ENCODE measurements around the gene TNFSF9.
"Not testable (repeated sequence)": the region's sequence is repeated elsewhere in the genome, so short reads cannot be mapped to it uniquely, and the experiment has no call there.

TNFSF9 gene

DNA sequence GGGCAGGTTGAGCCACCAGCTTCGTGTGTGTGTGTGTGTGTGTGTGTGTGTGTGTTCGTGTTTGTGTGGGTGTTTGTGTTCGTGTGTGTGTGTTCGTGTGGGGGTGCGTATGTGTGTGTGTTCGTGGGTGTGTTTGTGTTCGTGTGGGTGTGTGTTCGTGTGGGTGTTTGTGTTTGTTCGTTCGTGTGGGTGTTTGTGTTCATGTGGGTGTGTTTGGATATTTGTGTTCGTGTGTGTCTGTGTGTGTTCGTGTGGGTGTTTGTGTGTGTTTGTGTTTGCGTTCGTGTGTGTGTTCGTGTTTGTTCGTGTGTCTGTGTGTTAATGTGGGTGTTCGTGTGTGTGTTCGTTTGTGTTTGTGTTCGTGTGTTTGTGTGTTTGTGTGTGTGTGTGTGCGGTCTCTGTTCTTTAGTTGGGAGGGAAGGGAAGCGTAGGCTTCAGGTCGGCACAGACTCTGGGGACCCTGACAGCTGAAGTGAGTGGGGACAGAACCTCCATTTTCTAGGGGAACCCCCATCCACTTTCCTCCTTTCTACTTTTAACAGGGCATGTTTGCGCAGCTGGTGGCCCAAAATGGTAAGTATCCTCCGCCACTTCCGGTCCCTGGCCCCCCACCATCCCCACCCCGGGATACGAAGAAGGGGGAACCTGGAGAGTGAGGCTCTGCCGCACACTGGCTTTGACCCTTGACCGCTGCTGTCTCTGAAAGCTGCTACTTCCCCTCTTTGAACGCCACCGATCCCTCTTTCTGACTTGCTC, 1.6 kb downstream of the TNFSF9 start:
- no peak for DNase-seq (ENCODE audit: low read depth)

DNA sequence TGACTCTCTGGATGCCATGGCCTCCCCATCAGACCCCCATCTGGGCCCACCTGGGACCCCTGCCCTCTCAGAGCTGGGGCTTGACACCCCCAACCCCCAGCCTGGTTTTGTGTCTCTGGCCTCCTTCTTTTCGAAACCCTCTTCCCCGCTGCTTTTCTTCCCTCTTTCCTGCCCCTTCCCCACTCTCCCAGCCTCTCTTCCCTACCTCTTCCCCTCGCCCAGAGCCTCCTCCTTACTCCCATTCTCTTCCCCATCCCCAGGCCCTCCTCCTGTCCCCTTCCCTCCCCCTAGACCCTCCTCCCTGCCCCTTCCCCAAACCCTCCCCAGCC, 2.1 kb downstream of the TNFSF9 start:
- DNase-seq (ENCODE audit: low read depth): no peak

DNA sequence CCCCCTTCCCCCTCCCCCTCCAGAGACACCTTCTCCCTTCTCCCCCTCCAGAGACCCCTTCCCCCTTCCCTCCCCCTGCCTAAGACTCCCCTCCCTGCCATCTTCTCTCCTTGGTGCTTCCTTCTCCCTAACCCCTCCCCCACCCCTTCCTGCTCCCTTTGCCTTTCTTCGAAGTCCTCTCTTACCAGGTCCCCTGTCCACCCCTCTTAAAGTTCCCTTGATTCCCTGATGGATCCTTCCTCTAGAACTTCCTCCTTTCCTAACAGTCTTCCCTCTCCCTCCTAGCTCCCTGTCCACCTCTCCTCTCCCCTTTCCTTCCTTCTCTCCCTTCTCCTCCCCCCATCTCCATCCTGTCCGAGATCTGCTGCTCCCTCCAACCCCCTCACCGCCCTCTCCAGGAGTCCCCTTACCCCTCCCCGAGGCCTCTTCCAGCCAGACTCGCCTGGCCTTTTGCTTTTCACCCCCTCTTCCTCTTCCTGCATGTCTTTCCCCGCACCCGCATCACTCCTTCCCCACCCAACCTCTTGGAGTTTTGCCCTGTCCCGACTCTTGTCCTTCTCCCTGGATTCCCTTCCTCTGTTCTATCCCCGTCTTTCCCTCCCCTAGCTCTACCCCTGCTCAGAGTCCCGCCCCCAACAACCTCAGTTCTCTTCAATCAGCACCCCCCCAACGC, 3.1 kb downstream of the TNFSF9 start:
- DNase-seq (ENCODE audit: low read depth): no peak

DNA sequence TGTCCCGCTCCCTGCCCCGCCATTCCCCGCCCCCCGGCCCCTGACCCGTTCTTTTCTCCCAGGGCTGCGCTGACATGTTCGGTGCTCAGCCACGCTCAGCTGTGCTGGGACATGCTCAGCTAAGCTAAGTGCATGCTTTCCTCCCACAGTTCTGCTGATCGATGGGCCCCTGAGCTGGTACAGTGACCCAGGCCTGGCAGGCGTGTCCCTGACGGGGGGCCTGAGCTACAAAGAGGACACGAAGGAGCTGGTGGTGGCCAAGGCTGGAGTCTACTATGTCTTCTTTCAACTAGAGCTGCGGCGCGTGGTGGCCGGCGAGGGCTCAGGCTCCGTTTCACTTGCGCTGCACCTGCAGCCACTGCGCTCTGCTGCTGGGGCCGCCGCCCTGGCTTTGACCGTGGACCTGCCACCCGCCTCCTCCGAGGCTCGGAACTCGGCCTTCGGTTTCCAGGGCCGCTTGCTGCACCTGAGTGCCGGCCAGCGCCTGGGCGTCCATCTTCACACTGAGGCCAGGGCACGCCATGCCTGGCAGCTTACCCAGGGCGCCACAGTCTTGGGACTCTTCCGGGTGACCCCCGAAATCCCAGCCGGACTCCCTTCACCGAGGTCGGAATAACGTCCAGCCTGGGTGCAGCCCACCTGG, 3.7 kb downstream of the TNFSF9 start:
- no peak for DNase-seq (ENCODE audit: low read depth)

DNA sequence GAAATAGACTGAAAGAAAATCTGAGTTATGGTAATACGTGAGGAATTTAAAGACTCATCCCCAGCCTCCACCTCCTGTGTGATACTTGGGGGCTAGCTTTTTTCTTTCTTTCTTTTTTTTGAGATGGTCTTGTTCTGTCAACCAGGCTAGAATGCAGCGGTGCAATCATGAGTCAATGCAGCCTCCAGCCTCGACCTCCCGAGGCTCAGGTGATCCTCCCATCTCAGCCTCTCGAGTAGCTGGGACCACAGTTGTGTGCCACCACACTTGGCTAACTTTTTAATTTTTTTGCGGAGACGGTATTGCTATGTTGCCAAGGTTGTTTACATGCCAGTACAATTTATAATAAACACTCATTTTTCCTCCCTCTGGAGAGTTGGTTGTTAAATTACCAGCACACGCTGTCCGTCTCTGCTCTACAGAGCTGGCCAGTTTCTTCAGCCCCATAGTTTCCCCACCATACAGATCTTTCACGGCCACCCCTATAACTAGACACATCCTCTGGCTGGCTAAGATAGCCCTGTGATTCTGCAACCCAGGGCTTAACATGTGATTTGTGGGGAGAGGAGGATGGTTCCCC, 4.8 kb downstream of the TNFSF9 start:
- no peak for DNase-seq (ENCODE audit: low read depth)

DNA sequence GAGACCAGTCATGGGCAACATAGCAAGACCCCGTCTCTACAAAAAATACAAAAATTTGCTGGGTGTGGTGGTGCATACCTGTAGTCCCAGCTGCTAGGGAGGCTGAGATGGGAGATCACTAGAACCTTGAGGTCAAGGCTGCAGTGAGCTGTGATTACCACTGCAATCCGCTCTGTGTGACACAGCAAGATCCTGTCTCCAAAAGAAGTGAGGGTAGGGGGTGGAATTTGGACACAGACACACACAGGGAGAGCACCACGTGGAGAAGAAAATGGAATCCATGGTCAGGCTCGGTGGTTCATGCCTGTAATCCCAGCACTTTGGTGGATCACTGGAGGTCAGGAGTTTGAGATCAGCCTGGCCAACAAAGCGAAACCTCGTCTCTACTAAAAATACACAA, 8.7 kb downstream of the TNFSF9 start:
- DNase-seq (ENCODE audit: low read depth): no peak

DNA sequence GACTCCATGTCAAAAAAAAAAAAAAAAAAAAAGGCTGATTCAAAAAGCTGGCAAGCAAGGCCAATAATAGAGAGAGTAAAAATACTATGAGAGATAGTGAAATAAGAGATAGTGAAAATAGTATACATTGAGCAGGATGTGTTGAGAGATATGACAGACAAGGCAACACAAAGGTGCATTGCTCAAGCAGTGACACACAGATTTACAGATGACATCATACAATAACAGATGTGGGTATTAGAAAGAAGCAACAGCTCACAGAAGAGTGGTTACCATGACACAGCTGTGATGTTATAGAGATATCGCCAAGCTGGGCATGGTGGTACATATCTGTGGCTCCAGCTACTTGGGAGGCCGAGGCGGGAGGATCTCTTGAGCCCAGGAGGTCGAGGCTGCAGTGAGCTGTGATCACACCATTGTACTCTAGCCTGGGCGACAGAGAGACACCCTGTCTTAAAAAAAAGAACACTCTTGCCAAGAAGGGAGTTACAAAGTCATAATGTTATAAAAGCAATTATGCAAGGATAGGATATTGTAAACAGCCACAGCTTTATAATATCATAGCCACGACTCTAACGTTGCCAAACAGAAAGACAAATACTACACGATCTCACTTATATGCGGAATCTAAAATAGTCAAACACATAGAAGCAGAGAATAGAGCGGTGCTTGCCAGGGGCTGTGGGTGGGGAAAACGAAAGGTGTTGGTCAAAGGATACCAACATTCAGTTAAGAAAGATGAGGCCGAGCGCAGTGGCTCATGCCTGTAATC, 10.3 kb downstream of the TNFSF9 start:
- no peak for DNase-seq (ENCODE audit: low read depth)

DNA sequence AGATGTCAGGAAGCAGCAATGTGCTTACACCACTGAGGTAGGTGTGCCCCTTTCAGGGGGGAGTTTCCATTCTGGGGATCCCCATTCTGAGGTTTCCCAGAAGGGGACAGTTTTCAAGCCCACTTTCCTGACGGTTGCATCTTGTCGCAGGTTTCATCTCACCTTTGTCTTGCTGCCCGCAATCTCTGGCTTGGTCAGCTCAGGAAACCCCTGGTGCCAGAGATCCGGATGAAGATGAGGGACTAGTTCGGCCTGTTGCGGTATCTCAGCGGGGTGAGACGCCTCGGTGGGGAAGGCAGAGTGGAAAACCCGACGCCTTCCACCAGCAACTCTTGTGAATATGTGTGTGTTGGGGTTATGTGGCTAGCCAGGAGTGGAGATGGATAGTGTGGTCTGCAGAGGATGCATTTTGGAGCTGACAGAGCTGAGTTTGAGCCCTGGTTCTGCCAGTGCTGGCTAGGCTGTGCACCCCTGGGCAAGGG, 13.1 kb downstream of the TNFSF9 start:
- DNase-seq (ENCODE audit: low read depth): no peak

DNA sequence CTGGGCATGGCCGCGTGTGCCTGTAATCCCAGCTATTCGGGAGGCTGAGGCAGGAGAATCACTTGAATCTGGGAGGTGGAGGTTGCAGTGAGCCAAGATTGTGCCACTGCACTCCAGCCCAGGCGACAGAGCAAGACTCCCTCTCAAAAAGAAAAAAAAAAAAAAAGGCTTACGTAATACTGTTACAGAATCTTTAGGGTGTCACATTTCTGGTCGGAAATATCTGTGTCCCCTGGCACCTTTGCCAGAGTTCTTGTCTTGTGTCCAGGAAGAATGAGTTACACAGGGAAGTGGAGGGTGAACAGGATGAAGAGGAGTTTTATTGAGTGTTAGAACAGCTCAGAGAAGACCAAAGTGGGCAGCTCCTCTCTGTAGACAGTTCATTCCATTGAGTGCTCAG, 19.9 kb downstream of the TNFSF9 start:
- not testable (repeated sequence) for DNase-seq (ENCODE audit: low read depth)

DNA sequence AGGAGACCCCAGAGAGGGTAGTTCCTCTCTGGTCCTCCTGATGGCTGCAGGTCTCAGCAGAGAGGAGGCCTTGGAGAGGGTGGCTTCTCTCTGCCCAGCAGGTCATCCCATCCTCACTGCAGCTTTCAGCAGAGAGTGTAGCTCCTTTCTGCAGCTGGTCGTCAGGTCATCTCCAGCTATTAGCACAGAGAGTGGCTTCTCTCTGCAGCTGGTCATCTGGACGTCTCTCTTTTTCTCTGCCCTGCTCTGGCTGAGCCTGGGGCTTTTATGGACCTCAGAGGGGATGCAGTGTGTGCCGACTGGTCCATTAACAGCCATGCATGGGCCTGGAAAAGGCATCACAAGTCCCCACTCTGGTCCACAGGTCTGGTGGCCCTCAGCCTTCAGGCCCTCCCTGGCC, 20.3 kb downstream of the TNFSF9 start:
- no peak for DNase-seq (ENCODE audit: low read depth)

DNA sequence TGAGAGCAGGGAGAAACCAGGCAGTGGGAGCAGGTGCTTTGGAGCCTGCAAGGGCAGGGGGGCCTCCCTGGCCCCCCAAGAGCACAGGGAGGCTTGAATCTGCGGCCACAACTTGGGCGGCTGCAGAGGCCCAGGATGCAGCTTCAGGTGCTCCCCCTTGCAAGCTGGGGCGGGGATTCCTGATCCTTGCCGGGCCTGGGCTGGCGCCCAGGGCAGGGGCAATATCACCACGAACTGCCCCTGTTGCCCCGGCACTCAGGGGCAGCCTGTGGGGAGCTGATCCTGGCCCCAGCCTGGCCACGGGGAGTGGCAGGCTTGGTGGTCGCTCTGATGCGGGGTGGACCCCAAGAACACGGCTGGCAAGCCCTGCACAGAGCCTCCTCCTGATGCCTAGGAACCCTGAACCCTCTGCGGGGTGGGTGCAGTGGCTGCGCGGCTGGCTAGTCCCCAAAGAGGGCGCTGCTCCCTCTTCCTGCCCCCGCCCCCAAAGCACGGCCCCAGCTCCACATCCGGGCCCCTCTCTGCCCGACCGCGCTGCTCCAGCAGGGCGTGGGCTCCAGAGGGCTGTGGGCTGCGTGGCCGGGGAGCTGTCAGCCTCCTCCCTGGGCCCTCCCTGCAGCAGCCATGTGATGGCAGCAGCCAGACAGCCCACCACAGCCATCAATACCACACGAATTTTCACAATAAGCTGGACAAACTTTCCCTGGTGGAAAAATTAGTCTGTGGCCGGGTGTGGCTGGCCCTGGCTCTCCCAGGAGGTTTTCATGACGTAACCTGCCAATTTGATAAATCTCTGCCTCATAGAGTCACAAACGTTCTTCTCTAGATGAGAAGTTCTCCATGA, 21.0 kb downstream of the TNFSF9 start:
- DNase-seq (ENCODE audit: low read depth): peak; percentile 18

DNA sequence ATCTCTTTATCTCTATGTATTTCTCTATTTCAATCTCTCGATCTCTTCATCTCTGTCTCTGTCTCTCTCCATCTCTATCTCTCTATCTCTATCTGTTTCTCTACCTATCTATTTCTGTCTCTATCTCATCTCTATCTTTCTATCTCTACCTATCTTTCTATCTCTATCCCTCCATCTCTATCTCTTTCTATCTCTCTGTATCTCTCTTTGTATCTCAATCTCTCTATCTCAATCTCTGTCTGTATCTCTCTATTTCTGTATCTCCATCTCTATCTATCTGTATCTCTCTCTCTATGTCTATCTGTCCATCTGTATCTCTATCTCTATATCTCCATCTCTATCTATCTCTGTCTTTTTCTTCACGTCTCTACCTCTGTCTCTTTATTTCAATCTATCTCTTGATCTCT, 25.2 kb downstream of the TNFSF9 start:
- DNase-seq (ENCODE audit: low read depth): no peak

DNA sequence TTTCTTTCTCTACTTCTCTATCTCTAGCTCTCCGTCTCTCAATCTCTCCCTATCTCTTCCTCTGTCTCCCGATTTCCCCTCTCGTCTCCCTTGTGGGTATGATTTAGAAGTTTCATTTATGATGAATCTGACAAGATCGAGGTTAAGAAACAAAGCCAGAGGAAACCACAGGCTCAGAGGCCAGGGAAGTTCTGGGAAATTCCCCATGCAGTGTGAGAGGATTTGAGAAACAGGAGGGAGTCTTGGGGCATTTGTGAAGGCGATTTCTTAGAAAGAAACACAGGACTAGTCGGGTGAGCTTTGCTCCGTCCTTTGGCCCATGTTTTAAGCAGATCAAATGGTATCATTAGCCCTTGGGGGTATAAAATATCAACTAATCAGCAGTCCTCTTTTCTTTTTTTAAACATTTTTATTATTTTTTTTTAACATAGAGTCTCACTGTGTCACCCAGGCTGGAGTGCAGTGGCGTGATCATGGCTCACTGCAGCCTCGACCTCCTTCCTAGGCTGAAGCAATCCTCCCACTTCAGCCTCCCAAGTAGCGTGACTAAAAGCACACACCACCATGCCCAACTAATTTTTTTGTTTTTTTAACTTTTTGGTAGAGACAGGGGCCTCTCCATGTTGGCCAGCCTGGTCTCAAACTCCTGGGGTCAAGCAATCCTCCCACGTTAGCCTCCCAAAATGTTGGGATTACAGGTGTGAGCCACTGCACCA, 25.8 kb downstream of the TNFSF9 start:
- DNase-seq (ENCODE audit: low read depth): no peak

DNA sequence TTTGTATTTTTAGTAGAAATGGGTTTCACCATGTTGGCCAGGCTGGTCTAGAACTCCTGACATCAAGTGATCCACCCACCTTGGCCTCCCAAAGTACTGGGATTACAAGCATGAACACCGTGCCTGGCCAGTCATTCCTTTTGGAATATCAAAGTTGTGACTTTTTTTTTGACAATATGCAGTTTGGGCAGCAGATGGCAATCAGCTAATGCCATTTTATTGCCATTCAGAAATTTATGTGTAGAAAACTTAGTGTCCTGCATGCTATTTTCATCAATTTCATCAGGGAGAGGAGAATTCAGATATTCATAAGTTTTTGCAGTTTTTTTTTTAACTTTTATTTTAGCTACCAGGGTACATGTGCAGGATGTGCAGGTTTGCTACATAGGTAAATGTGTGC, 31.6 kb downstream of the TNFSF9 start:
- DNase-seq (ENCODE audit: low read depth): not testable (repeated sequence)

DNA sequence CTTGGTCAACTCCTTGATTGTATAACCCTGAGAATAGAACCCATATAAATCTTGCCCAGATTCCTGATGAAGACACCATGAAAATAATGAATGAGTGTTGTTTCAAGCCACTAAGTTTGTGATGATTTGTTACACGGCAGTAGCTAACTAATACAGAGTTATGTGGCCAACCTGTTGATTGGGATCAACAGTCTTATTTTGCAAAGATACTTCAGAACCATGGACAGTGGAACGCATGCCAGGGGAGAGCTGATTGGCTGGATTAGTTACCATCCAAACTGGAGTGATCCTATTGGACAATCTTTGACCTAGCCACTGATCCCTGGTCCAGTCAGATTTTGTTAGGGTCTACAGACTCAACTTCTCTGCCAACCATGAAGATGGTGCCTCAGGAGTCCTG, 33.6 kb downstream of the TNFSF9 start:
- no peak for DNase-seq (ENCODE audit: low read depth)

DNA sequence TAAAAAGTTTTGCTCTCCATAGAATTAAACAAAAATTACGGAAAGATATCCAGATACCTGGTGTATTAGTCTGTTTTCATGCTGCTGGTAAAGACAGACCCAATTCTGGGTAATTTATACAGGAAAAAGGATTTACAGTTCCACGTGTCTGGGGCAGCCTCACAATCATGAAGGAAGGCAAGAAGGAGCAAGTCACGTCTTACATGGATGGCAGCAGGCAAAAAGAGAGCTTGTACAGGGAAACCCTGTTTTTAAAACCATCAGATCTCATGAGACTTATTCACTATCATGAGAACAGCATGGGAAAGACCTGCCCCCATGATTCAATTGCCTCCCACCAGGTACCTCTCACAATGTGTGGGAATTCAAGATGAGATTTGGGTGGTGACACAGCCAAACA, 35.9 kb downstream of the TNFSF9 start:
- DNase-seq (ENCODE audit: low read depth): not testable (repeated sequence)

DNA sequence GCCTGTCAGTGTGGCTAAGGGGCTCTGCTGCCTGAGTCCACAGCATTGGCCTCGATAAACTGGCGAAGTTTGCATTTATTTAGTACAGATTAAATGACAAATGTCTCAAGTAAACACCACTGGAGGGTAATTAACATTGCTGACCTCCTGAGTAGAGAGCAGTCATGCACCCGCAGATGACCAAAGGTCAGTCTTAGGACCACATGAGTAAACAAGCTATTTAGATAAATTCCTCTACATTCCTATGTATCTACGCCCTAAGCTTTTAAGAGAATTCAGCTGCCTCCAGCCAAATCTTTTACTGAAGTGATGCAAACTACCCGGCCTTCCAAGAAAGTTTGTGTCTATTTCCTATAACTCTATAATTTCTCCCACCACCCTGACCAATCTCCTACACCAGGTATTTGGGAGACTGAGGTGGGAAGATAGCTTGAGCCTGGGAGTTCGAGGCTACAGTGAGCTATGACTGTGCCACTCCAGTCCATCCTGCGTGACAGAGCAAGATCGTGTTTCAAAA, 37.2 kb downstream of the TNFSF9 start:
- DNase-seq (ENCODE audit: low read depth): no peak

DNA sequence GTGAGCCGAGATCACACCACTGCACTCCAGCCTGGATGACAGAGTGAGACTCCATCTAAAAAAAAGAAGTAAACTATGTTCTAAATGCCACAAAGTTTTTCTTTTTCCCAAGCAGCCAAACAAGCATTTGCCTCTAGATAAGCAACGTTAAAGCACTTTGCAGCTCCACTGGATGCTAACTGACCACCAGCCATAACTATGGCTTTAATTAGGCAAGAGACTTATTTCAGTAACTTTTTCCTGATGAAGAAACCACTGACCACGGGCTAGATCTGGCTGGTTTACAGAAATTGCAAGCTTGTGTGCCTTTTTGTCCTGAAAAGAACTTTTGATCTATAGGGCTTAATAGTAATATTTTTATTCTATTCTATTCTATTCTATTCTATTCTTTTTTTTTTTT, 38.0 kb downstream of the TNFSF9 start:
- no peak for DNase-seq (ENCODE audit: low read depth)

DNA sequence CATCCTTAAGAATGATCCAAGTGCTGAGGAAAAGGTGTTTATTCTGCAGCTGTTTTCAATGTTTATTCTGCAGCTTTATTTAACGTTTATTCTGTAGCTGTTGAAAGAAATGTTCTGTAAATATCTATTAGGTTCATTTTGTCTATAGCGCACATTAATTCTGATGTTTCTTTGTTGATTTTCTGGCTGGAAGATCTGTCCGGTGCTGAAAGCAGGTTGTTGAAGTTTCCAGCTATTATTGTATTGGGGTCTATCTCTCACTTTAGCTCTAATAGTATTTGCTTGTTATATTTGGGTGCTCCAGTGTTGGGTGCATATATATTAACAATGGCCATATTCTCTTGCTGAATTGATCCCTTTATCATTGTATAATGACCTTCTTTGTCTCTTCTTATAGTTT, 39.9 kb downstream of the TNFSF9 start:
- no peak for DNase-seq (ENCODE audit: low read depth)

DNA sequence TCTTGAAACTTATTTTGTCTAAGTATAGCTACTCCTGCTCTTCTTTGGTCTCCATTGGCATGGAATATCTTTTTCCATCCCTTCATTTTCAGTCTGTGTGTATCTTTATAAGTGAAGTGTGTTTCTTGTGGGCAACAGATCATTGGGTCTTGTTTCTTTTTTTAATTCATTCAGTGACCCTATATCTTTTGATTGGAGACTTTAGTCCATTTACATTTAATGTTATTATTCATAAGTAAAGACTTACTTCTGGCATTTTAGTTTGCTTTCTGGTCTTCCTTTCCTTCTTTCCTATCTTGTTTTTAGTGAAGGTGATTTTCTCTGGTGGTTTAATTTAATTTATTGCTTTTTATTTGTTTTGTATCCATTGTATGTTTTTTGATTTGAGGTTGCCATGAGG, 40.3 kb downstream of the TNFSF9 start:
- DNase-seq (ENCODE audit: low read depth): no peak
